HG02938 (cell line): ENCODE results near the gene CTNNA1.

Experiments
- ATAC-seq: cut with Tn5 transposase; IDR thresholded peaks from one replicate; pipeline ENCODE4 v1.9.1; 2021; ENCODE audit warnings: mild to moderate bottlenecking, moderate library complexity; ENCODE audit not compliant: unreplicated experiment

CTNNA1 gene

GRCh38 chr5:138843316-138844124, 90.3 kb downstream of the CTNNA1 start:
- no peak for ATAC-seq

GRCh38 chr5:138844125-138844461, 90.9 kb downstream of the CTNNA1 start:
- no peak for ATAC-seq

- no peak for ATAC-seq
Measured at GRCh38 chr5:138844812-138845513, 91.7 kb downstream of the CTNNA1 start.

- ATAC-seq: no peak
Measured at GRCh38 chr5:138849439-138849838, 96.2 kb downstream of the CTNNA1 start.

- ATAC-seq: no peak
Measured at GRCh38 chr5:138849882-138850281, 96.7 kb downstream of the CTNNA1 start.

GRCh38 chr5:138850865-138851435, 97.7 kb downstream of the CTNNA1 start:
- no peak for ATAC-seq

GRCh38 chr5:138853132-138853531, 99.9 kb downstream of the CTNNA1 start:
- ATAC-seq: no peak

GRCh38 chr5:138867011-138867410, 113.8 kb downstream of the CTNNA1 start:
- ATAC-seq: no peak

- no peak for ATAC-seq
Measured at GRCh38 chr5:138869038-138869437, 115.8 kb downstream of the CTNNA1 start.

- ATAC-seq: no peak
Measured at GRCh38 chr5:138869763-138870500, 116.7 kb downstream of the CTNNA1 start.

- no peak for ATAC-seq
Measured at GRCh38 chr5:138870611-138871010, 117.4 kb downstream of the CTNNA1 start.

GRCh38 chr5:138872841-138873465, 119.7 kb downstream of the CTNNA1 start:
- no peak for ATAC-seq

- ATAC-seq: no peak
Measured at GRCh38 chr5:138873466-138874221, 120.4 kb downstream of the CTNNA1 start.

- ATAC-seq: no peak
Measured at GRCh38 chr5:138874241-138874640, 121.0 kb downstream of the CTNNA1 start.

GRCh38 chr5:138874771-138875551, 121.7 kb downstream of the CTNNA1 start, which contains the start of gene LRRTM2:
TSS of gene LRRTM2 (minus strand) at chr5:138875335. CDS start at chr5:138874911, 424 bp downstream.
- no peak for ATAC-seq

- no peak for ATAC-seq
Measured at GRCh38 chr5:138875552-138875875, 122.3 kb downstream of the CTNNA1 start.

GRCh38 chr5:138875946-138876345, 122.7 kb downstream of the CTNNA1 start:
- ATAC-seq: no peak

- no peak for ATAC-seq
Measured at GRCh38 chr5:138876811-138877210, 123.6 kb downstream of the CTNNA1 start.

- no peak for ATAC-seq
Measured at GRCh38 chr5:138878437-138879235, 125.4 kb downstream of the CTNNA1 start.
